Measurements from ENCODE around the gene CTSO. TPM values are rescaled to one million over a fixed set of nuclear protein-coding genes. Genes with fewer than 3 reads are reported as not detected.
"Not testable (repeated sequence)": the region's sequence is repeated elsewhere in the genome, so short reads cannot be mapped to it uniquely, and the experiment has no call there.

Gene CTSO
- total RNA-seq, 2 donors from 2014 or later = 11.4 to 16.7 TPM

GRCh38 chr4:155921597-155921996 is 32.1 kb downstream of the CTSO start:
- intact Hi-C loops (cut with DNase I, micrococcal nuclease) = no loop called here
- DNase-seq (no peak), ATAC-seq (no peak)

- intact Hi-C loops (cut with DNase I, micrococcal nuclease) = no loop called here
- DNase-seq = no peak
- ATAC-seq = no peak
Measured at GRCh38 chr4:155914782-155915181, 38.9 kb downstream of the CTSO start.

GRCh38 chr4:155911905-155912304 is 41.8 kb downstream of the CTSO start:
- intact Hi-C loops (cut with DNase I, micrococcal nuclease) = no loop called here
- DNase-seq = no peak

GRCh38 chr4:155909615-155910226 is 43.9 kb downstream of the CTSO start:
- no peak for DNase-seq
- intact Hi-C loops (cut with DNase I, micrococcal nuclease) = no loop called here
- ATAC-seq = no peak

More at GRCh38 chr4:155911905-155912304, 41.8 kb downstream of the CTSO start:
- ATAC-seq = no peak

GRCh38 chr4:155908187-155909139 is 45.2 kb downstream of the CTSO start:
- DNase-seq (no peak), ATAC-seq (no peak)
- intact Hi-C loops (cut with DNase I, micrococcal nuclease) = no loop called here

GRCh38 chr4:155907556-155907955 is 46.1 kb downstream of the CTSO start:
- ATAC-seq (no peak), DNase-seq (no peak)
- intact Hi-C loops (cut with DNase I, micrococcal nuclease) = no loop called here

GRCh38 chr4:155906554-155907247 is 47.0 kb downstream of the CTSO start:
- no peak for ATAC-seq
- intact Hi-C loops (cut with DNase I, micrococcal nuclease) = no loop called here
- DNase-seq = peak in 1 of 2 donors; percentile 3

- no peak for DNase-seq
- no peak for ATAC-seq
Measured at GRCh38 chr4:155904331-155904730, 49.3 kb downstream of the CTSO start.

GRCh38 chr4:155903453-155903852 is 50.2 kb downstream of the CTSO start, which contains the start of gene TDO2:
TSS of gene TDO2 (plus strand) at chr4:155903696. CDS start at chr4:155903759, 63 bp downstream.
- intact Hi-C loops (cut with DNase I, micrococcal nuclease) = no loop called here
- no peak for ATAC-seq

More at GRCh38 chr4:155904331-155904730, 49.3 kb downstream of the CTSO start:
- intact Hi-C loops (cut with DNase I, micrococcal nuclease) = no loop called here

GRCh38 chr4:155901013-155901412 is 52.7 kb downstream of the CTSO start:
- intact Hi-C loops (cut with DNase I, micrococcal nuclease) = no loop called here
- ATAC-seq (no peak), DNase-seq (no peak)

More at GRCh38 chr4:155903453-155903852, 50.2 kb downstream of the CTSO start, which contains the start of gene TDO2:
- no peak for DNase-seq

- intact Hi-C loops (cut with DNase I, micrococcal nuclease) = no loop called here
- no peak for DNase-seq
- ATAC-seq = no peak
Measured at GRCh38 chr4:155900381-155900780, 53.3 kb downstream of the CTSO start.

- DNase-seq (no peak), ATAC-seq (no peak)
- intact Hi-C loops (cut with DNase I, micrococcal nuclease) = no loop called here
Measured at GRCh38 chr4:155899891-155900290, 53.8 kb downstream of the CTSO start.

- DNase-seq; intact Hi-C loops (cut with DNase I, micrococcal nuclease); ATAC-seq: not testable (repeated sequence)
Measured at GRCh38 chr4:155898371-155898770, 55.3 kb downstream of the CTSO start.

GRCh38 chr4:155891058-155891457 is 62.6 kb downstream of the CTSO start:
- intact Hi-C loops (cut with DNase I, micrococcal nuclease) = no loop called here
- ATAC-seq (no peak), DNase-seq (no peak)

- intact Hi-C loops (cut with DNase I, micrococcal nuclease) = no loop called here
- ATAC-seq (no peak), DNase-seq (no peak)
Measured at GRCh38 chr4:155889946-155890345, 63.7 kb downstream of the CTSO start.

- ATAC-seq (no peak), DNase-seq (no peak)
- intact Hi-C loops (cut with DNase I, micrococcal nuclease) = no loop called here
Measured at GRCh38 chr4:155889031-155889793, 64.5 kb downstream of the CTSO start.

- no peak for DNase-seq
- ATAC-seq = no peak
- intact Hi-C loops (cut with DNase I, micrococcal nuclease) = no loop called here
Measured at GRCh38 chr4:155887847-155888570, 65.7 kb downstream of the CTSO start.

- intact Hi-C loops (cut with DNase I, micrococcal nuclease) = no loop called here
- DNase-seq (no peak), ATAC-seq (no peak)
Measured at GRCh38 chr4:155887045-155887444, 66.6 kb downstream of the CTSO start.

Measured in left colon (tissue), 2 donors.